Stimulated activated memory B cell treated with anti-CD40 and anti-IgM and Interleukin-4, amounts not matched to agents 10 μg/mL and 1 μg/mL and 100 μg/mL, for 72 hours (primary cell): ENCODE data around the gene VTI1B.

Experiments used
- ATAC-seq: fragments of 150-1000 bp; cut with Tn5 transposase; 2 replicates; pipeline ENCODE4 v1.10.0; 2021
- H3K27ac Mint-ChIP-seq: one replicate; pipeline ENCODE4 v1.8.0; 2022; ENCODE audit warnings: mild to moderate bottlenecking, mixed read lengths
- H3K27me3 Mint-ChIP-seq: one replicate; pipeline ENCODE4 v1.8.0; 2022; ENCODE audit warnings: mixed read lengths
- H3K36me3 Mint-ChIP-seq: one replicate; pipeline ENCODE4 v1.8.0; 2022; ENCODE audit warnings: mixed read lengths
- H3K4me1 Mint-ChIP-seq: one replicate; pipeline ENCODE4 v1.8.0; 2022; ENCODE audit warnings: mixed read lengths
- H3K4me3 Mint-ChIP-seq: one replicate; pipeline ENCODE4 v1.8.0; 2022; ENCODE audit warnings: mild to moderate bottlenecking, moderate library complexity, mixed read lengths
- H3K9me3 Mint-ChIP-seq: one replicate; pipeline ENCODE4 v1.8.0; 2022; ENCODE audit warnings: mixed read lengths

The VTI1B gene

DNA sequence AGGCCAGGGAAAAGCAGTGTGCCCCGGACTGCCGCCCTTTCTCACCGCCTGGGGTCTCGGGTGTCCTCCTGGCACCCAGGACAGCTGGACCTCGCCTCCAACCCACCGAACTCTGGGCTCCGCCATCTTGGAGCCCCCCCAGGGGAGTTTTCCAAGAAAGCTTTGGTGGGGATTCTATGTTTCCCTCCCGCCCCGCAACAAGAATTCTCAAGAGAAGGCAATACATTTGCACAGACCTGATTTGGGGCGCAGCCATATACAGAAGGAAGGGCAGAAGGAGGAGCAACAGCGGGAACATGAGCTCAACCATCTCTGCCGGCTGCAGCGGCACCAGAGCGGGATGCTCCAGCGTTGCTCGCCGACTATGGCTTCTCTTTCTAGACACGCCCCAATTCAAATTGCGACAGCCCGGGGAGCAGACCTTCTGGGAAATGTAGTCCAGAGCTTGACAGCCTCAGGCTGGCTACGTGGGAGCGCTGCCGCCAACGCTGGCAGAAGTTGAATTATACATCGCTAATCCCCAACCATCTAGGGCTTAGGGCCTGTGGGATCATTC is 21.0 kb upstream of the VTI1B start, which contains the start of gene RDH11:
Gene RDH11, minus strand, starts transcription at position 371 of the 556 bp plus-strand sequence. Its CDS starts 61 bp downstream, at position 310.
- Mint-ChIP-seq H3K4me3 (peak within 1 kb of the TSS; percentile 89), H3K27ac (peak within 1 kb of the TSS; percentile 84), H3K4me1 (peaks cover 10% of the 10 kb centered on the region), H3K27me3 (no peaks in the 10 kb centered on the region), H3K9me3 (no peaks in the 10 kb centered on the region), H3K36me3 (peaks cover 15% of the 10 kb centered on the region)
- peak; percentile 96 for ATAC-seq

DNA sequence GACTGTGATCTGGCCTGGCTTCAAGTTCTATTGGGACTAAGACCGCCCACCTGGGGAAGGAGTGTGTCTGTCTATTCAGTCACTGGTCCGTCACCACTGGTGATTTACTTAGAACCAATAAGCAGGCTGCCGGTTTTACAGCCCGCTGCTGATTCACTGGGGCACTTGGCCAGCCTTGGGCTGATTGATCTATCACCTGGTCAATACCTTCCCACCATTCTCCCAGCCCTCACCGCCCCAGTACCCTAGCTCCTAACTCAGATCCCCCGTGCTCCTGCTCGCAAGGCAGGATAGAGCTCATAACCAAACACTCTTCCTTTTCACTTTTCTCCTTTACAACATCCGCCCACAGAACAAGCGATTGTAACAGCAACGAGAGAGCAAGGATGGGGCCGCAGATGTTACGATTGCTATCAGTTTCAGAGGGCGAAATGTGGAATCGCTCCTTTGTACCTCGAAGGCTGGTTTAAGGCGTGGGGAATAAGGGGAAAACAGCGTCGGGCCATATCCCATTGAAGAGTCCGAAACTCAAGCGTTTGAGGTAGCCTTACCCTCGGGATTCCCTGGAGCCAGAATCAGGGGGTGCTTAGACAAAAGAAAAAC is 20.5 kb upstream of the VTI1B start:
- Mint-ChIP-seq H3K27me3 (no peaks in the 10 kb centered on the region), H3K36me3 (peaks cover 21% of the 10 kb centered on the region), H3K27ac (peak overlapping the region; percentile 84), H3K9me3 (no peaks in the 10 kb centered on the region), H3K4me1 (peaks cover 10% of the 10 kb centered on the region), H3K4me3 (peak overlapping the region; percentile 89)
- ATAC-seq = peak; percentile 92

DNA sequence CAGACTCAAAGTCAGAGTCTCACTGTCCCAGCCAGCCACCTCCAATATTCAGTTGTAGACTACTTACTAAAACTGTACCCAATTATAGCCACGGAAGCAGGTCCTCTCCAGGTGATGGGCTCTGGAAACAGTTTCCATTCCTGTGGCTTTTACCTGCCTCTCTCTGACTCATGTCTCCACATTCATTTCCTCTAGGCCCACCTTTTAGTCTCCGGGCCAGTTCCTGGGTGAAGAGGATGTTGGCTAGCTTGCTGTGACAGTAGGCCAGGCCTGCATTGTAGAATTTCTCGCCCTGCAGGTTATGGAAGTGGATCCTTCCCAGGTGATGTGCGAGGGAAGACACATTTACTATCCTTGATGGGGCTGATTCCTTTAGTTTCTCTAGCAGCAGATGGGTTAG is 15.6 kb upstream of the VTI1B start:
- H3K36me3 Mint-ChIP-seq = peaks cover 66% of the 10 kb centered on the region
- H3K4me3 Mint-ChIP-seq = no peak overlapping the region
- no peak overlapping the region for H3K27ac Mint-ChIP-seq
- no peak for ATAC-seq
- H3K9me3 Mint-ChIP-seq = no peaks in the 10 kb centered on the region
- no peaks in the 10 kb centered on the region for H3K27me3 Mint-ChIP-seq
- H3K4me1 Mint-ChIP-seq = peaks cover 18% of the 10 kb centered on the region

DNA sequence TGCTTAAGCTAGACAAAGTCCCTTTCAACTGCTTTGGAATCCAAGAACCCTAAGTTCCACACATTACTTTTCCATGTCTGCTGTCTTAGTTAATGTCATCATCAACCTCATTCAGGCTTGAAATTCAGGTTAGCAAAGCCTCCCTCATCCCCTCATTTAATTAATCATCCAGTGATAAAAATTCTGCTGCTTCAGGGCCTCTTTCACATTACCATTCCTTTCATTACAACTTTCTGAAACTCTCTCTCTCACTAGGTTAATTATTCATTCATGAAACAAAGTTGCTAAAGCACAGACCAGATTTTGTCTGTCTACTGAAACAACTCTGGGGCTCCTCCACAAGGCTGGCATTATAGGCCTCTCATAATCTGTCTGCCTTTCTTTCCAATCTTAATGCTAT is 9.4 kb upstream of the VTI1B start:
- H3K9me3 Mint-ChIP-seq = no peaks in the 10 kb centered on the region
- no peaks in the 10 kb centered on the region for H3K27me3 Mint-ChIP-seq
- ATAC-seq = no peak
- H3K4me3 Mint-ChIP-seq = no peak overlapping the region
- H3K4me1 Mint-ChIP-seq = peaks cover 22% of the 10 kb centered on the region
- H3K36me3 Mint-ChIP-seq = peaks cover 67% of the 10 kb centered on the region
- no peak overlapping the region for H3K27ac Mint-ChIP-seq

DNA sequence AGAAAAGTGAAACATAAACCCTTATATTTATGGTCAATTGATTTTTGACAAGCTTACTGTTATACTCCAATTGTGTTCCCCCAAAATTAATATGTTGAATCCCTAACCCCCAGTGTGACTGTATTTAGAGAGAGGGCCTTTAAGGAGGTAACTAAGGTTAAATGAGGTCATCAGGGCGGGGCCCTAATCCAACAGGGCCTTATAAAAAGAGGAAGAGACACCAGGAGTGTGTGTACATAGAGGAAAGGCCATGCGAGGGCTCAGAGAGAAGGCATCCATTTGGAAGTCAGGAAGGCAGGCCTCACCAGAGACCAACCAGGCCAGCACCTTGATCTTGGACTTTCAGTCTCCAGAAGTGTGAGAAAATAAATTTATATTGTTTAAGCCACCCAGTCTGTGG is 6.5 kb upstream of the VTI1B start:
- ATAC-seq = peak; percentile 53
- Mint-ChIP-seq H3K4me1 (peaks cover 29% of the 10 kb centered on the region), H3K36me3 (peaks cover 61% of the 10 kb centered on the region), H3K27me3 (no peaks in the 10 kb centered on the region), H3K27ac (peak overlapping the region; percentile 58), H3K9me3 (no peaks in the 10 kb centered on the region), H3K4me3 (no peak overlapping the region)

DNA sequence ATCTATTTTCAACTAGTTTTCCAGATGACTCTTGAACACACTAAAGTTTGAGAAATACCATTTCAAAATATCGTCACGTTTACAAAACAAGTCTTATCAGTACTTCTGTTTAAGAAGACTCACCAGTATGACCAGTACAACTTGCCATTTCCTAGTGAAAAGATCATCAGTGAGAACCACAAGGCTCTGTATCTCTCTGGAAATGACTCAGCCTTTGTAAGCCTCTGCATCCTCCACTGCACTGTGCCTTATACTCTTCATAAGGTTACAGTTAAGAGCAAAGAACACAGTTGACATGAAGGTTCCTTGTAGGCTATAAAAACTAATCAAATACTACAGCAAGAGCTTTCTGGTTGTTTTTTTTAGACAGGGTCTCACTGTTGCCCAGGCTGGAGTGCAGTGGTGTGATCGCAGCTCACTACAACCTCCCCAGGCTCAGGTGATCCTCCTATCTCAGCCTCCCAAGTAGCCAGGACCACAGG is 5.7 kb upstream of the VTI1B start:
- no peaks in the 10 kb centered on the region for H3K9me3 Mint-ChIP-seq
- ATAC-seq = peak; percentile 92
- H3K36me3 Mint-ChIP-seq = peaks cover 54% of the 10 kb centered on the region
- no peaks in the 10 kb centered on the region for H3K27me3 Mint-ChIP-seq
- H3K4me3 Mint-ChIP-seq = no peak overlapping the region
- peak overlapping the region; percentile 58 for H3K27ac Mint-ChIP-seq
- H3K4me1 Mint-ChIP-seq = peaks cover 29% of the 10 kb centered on the region

DNA sequence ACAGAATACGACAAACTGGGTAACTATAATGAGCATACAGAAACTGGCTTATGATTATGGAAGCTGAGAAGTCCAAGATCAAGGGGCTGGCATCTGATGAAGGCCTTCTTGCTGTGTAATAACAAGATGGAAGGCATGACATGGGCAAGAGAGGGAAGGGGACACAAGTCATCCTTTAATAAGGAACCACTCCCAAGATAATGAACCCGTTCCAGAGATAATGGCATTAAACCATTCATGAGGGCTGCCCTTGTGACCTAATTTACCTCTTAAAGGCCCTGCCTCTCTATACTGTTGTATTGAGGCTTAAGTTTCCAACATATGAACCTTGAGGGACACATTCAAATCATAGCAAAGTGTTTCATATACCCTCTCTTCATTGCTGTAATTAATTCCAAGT is 4.6 kb upstream of the VTI1B start:
- Mint-ChIP-seq H3K36me3 (peaks cover 46% of the 10 kb centered on the region), H3K27ac (no peak overlapping the region), H3K4me3 (no peak overlapping the region), H3K4me1 (peaks cover 30% of the 10 kb centered on the region), H3K9me3 (no peaks in the 10 kb centered on the region), H3K27me3 (no peaks in the 10 kb centered on the region)
- ATAC-seq = no peak

DNA sequence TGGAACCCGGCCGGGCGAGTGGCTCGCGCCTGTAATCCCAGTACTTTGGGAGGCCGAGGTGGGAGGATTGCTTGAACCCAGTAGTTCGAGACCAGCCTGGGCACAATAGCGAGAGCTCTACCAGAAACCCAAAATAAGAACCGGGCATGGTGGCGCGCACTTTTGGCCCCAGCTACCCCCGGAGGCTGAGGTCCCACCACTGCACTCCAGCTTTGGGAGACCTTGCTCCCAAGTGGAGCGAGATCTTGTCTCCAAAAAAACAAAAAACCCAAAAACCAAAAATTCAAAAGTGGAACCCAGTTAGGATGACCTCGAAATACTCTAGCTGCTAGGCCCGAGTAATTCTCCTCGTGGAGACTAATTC is 769 bp upstream of the VTI1B start:
- ATAC-seq = no peak
- H3K4me3 Mint-ChIP-seq = peak overlapping the region; percentile 89
- H3K4me1 Mint-ChIP-seq = peaks cover 38% of the 10 kb centered on the region
- peaks cover 23% of the 10 kb centered on the region for H3K36me3 Mint-ChIP-seq
- no peaks in the 10 kb centered on the region for H3K27me3 Mint-ChIP-seq
- peak overlapping the region; percentile 94 for H3K27ac Mint-ChIP-seq
- H3K9me3 Mint-ChIP-seq = no peaks in the 10 kb centered on the region

DNA sequence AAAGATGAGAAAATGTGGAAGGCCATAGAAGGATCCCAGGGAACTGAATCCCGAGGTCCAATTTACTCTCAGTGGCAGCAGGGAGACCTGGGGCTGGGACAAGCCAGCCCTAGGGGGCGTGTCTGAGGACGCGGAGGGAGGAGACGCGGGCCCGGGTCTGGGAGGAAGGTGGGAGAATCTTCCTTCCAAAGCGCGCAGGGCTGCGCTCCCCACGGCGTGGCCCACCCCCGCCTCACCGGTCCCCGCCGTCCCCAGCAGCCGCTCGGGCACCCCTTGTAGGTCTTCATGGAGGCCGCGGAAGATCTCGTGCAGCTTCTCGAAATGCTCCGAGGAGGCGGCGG is 323 bp downstream of the VTI1B start:
- H3K9me3 Mint-ChIP-seq = no peaks in the 10 kb centered on the region
- H3K4me1 Mint-ChIP-seq = peaks cover 46% of the 10 kb centered on the region
- H3K27ac Mint-ChIP-seq = peak overlapping the region; percentile 94
- peaks cover 23% of the 10 kb centered on the region for H3K36me3 Mint-ChIP-seq
- peak overlapping the region; percentile 89 for H3K4me3 Mint-ChIP-seq
- H3K27me3 Mint-ChIP-seq = no peaks in the 10 kb centered on the region
- ATAC-seq = peak; percentile 69

DNA sequence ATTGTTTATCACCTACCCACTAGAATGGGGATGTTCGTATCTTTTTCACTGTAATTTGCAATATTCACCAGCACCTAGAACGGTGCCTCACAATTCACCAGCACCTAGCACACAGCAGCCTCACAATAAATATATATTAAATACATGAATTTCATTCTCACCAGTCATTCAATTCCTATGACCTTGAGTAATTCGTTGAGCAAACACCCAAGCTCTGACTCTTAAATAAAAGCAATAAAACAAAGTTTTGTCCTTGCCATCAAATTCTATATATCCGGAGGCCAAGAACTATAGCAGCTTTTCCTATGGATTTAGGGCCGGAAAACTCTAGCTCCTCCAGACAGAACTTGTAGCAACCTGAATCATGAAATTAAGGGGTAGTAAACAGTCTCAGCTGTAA is 981 bp downstream of the VTI1B start:
- Mint-ChIP-seq H3K9me3 (no peaks in the 10 kb centered on the region), H3K27ac (peak overlapping the region; percentile 94), H3K27me3 (no peaks in the 10 kb centered on the region), H3K4me1 (peaks cover 53% of the 10 kb centered on the region), H3K36me3 (peaks cover 17% of the 10 kb centered on the region), H3K4me3 (peak overlapping the region; percentile 89)
- no peak for ATAC-seq

DNA sequence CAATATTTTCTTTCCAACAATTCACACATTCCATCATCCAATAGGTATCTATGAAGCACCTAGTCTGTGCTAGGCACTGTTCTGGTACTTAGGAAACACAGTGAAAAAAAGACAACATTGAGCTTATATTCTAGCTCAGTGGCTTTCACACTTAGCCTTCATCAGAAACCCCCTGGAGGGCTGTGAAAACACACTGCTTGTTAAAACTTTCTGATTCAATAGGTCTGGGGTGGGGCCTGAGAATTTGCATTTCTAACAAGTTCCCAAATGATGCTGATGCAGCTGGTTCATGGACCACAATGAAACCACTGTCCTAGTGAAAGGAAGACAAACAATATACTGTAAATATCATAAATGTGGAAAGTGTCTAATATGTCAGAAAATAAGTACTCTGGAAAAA is 5.9 kb downstream of the VTI1B start:
- no peaks in the 10 kb centered on the region for H3K27me3 Mint-ChIP-seq
- H3K4me1 Mint-ChIP-seq = peaks cover 57% of the 10 kb centered on the region
- H3K9me3 Mint-ChIP-seq = no peaks in the 10 kb centered on the region
- H3K4me3 Mint-ChIP-seq = no peak overlapping the region
- no peak for ATAC-seq
- H3K27ac Mint-ChIP-seq = peak overlapping the region; percentile 64
- H3K36me3 Mint-ChIP-seq = no peaks in the 10 kb centered on the region

DNA sequence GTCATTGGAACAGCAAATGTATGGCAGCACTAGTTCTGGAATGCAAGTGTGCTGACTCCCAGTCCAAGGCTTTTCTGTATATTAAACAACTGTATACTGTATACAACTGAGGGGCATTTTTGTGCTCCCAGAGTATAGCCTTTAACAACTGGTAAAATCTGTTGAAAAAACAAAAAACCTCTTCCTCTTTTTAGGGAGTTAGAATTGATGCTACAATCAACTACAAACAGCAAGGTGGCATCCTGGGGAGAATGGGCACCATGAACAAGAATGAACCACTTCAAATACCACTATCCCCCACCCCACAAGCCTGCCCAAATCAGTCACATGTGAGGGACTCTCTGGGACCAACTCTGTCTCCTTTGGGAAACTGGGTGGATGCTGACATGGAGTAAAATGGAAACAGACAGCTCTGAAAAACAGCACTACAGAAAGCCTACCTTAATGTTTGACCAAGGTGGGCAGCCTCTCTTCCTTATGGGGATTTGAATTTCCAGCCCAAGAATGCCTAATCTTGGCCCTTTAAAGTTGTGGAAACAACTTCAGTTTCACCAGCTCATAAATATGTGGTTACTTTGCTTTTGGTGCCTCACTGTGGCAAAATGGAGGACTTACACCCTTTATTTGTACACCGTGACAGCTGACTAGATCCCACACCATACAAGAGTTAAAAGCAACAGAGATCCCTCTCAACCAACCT is 7.5 kb downstream of the VTI1B start:
- Mint-ChIP-seq H3K9me3 (no peaks in the 10 kb centered on the region), H3K27ac (peak overlapping the region; percentile 71), H3K4me3 (no peak overlapping the region), H3K27me3 (no peaks in the 10 kb centered on the region), H3K4me1 (peaks cover 41% of the 10 kb centered on the region), H3K36me3 (peaks cover 5% of the 10 kb centered on the region)
- ATAC-seq = peak; percentile 73

DNA sequence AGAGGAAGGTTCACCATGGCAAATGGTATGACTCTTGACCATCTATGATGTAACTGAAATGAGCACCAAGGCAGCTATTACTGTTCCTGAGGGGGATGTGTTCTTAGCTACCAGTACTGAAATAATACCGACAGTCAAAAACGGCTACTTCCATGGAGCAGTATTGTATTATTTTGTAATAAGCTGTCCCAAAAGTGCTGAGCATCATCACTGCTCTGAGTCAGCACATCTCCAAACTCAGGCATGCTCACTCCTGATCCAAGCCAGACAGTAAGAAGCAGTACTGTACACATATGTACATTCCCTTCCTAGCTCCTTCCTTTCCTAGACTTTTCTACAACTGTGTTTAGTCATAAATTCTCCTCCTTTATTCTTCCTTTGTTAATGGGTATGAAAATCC is 8.6 kb downstream of the VTI1B start:
- Mint-ChIP-seq H3K9me3 (no peaks in the 10 kb centered on the region), H3K4me3 (no peak overlapping the region), H3K27me3 (no peaks in the 10 kb centered on the region), H3K4me1 (peaks cover 41% of the 10 kb centered on the region), H3K27ac (peak overlapping the region; percentile 71), H3K36me3 (peaks cover 5% of the 10 kb centered on the region)
- no peak for ATAC-seq

DNA sequence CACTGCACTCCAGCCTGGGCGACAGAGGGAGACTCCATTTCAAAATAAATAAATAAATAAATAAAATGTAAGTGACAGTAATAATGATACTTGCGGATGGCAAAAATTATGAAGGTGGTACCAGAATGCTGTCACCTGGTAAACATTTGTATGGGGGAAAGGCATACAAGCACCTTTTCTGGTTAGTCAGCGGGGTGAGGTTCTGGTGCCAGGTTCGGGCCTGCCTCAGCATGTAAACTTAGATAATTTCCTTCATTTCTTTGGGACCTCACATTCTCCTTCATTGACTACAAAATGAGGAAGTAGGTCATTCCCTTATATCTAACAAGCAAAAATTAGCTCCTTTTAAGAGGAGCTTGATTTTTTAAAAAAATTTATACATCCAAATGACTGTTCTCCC is 10.8 kb downstream of the VTI1B start:
- Mint-ChIP-seq H3K27me3 (no peaks in the 10 kb centered on the region), H3K4me3 (no peak overlapping the region), H3K36me3 (peaks cover 8% of the 10 kb centered on the region), H3K27ac (no peak overlapping the region), H3K4me1 (peaks cover 22% of the 10 kb centered on the region), H3K9me3 (no peaks in the 10 kb centered on the region)
- ATAC-seq = no peak

DNA sequence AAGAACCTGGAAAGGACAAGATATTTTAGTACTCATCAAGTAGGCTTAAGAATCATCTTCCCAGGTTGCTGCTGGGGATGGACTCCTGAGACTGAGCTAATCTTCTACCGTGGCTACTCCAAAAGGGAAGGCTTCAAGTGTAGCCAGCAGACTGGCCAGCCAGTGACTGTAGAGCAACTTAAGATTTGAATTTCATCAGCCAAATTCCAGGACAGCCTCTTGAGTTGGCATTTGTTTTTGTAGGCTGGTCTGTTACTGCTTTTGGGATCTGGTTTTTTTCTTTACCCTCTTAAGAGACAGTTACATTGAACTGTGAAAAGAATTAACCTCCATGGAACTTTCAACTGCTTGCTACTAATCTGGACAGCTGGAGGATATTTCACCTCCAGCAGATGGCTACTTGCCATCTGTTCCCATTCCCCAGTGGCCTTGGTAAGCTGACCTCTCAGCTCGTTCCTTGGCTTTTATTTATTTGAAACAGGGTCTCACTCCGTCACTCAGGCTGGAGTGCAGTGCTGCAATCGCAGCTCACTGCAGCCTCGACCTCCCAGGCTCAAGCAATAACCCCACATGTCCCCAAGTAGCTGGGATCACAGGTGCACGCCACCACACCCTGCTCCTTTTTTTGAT is 20.7 kb downstream of the VTI1B start:
- ATAC-seq = no peak

More for the DNA sequence above, 20.7 kb downstream of the VTI1B start:
- no peaks in the 10 kb centered on the region for H3K9me3 Mint-ChIP-seq
- peaks cover 52% of the 10 kb centered on the region for H3K36me3 Mint-ChIP-seq
- no peaks in the 10 kb centered on the region for H3K27me3 Mint-ChIP-seq
- no peak overlapping the region for H3K4me3 Mint-ChIP-seq
- H3K27ac Mint-ChIP-seq = no peak overlapping the region
- no peaks in the 10 kb centered on the region for H3K4me1 Mint-ChIP-seq
